Measurements from ENCODE around the gene FA2H.
A peak's percentile ranks its signal among the peaks of the same experiment; 100 is the strongest.
"Not testable (repeated sequence)": the region's sequence is repeated elsewhere in the genome, so short reads cannot be mapped to it uniquely, and the experiment has no call there.

Gene FA2H

DNA sequence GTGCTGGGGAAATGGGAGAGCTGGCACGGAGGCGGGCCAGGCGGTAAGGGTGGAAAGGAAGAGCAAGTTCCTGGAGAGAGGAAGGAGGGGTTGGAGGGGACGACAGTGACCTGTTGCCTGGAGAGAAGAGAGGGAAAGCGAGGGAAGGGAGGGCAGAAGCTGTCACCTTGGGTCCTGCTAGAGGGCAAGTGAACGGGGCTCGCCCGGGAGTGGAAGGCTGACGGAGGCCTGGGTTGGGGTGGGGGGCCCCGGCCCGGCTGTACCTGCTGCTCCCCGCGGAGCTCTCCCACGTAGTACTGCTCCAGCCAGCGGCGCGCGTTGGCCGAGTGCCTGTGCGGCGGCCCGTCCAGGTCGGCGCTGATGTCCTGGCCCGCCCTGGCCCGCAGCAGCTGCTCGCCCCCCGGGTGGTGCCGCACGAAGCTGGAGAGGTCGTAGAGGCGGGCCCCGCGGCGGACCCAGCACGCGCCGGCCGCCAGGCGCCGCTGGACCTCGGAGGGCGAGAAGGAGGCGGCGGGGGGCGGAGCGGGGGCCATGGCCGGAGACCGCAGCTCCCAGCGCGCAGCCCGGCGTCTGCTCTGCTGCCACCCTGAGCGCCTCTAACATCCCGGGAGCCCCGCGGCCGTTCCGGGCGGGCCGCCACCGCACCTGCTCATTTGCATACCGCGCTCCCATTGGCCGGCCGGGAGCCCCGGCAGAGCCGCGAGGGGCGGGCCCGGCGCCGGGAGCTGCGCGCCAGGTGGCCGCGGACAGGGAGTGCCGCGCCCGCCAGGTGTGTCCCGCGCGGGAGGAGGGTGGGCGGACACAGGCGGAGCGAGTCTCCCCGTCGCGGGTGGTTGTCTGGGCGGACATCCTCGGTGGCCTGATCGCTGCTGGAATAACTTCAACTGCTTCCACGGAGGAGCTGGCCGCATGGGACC, at the start of gene FA2H:
FA2H (minus strand) TSS at position 598 of the 917 bp plus-strand sequence; CDS start at position 533, 65 bp downstream.
- Histone ChIP-seq H3K27me3 (ENCODE audit: low read depth, low read length) (peaks cover 7% of the 10 kb centered on the region), H3K9me3 (ENCODE audit: control insufficient read depth in 1 of 2, low read length in 2 of 2) (no peaks in the 10 kb centered on the region), H3K4me1 (ENCODE audit: control insufficient read depth in 1 of 2, insufficient read depth in 2 of 2, low read length in 2 of 2) (peaks cover 0 to 15% of the 10 kb centered on the region in 2 donors), H3K36me3 (ENCODE audit: control insufficient read depth in 1 of 2, insufficient read depth in 2 of 2, low read length in 2 of 2) (no peaks in the 10 kb centered on the region), H3K4me3 (ENCODE audit: low read depth in 1 of 2, low read length in 2 of 2) (peak within 1 kb of the TSS; percentile 53 to 65), H3K27ac (ENCODE audit: low read length) (peak within 1 kb of the TSS; percentile 0)

DNA sequence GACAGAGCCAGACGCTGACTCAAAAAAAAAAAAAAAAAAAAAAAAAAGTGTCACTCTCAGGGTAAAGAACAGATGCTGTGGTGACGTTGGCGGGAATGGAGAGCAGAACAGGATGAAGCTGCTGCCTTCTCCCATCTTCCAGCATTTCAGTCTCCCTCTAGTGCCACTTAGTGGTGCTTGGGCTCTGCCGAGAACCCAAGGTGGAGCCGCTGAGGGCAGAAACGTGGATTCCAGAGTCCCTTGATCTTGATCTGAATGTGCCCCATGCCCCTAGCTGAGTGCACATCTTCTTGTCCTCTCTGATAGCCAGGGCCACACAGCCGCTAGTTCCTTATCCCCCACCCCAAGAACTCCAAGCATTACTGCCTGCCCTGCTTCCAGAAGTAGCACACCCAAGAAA, 43.2 kb upstream of the FA2H start:
- no peak overlapping the region for H3K27ac ChIP-seq (ENCODE audit: low read length)
- H3K4me3 ChIP-seq (ENCODE audit: low read depth in 1 of 2, low read length in 2 of 2) = no peak overlapping the region
- H3K4me1 ChIP-seq (ENCODE audit: control insufficient read depth in 1 of 2, insufficient read depth in 2 of 2, low read length in 2 of 2) = peaks cover 0 to 6% of the 10 kb centered on the region in 2 donors
- H3K9me3 ChIP-seq (ENCODE audit: control insufficient read depth in 1 of 2, low read length in 2 of 2) = no peaks in the 10 kb centered on the region
- no peaks in the 10 kb centered on the region for H3K36me3 ChIP-seq (ENCODE audit: control insufficient read depth in 1 of 2, insufficient read depth in 2 of 2, low read length in 2 of 2)
- no peaks in the 10 kb centered on the region for H3K27me3 ChIP-seq (ENCODE audit: low read depth, low read length)

DNA sequence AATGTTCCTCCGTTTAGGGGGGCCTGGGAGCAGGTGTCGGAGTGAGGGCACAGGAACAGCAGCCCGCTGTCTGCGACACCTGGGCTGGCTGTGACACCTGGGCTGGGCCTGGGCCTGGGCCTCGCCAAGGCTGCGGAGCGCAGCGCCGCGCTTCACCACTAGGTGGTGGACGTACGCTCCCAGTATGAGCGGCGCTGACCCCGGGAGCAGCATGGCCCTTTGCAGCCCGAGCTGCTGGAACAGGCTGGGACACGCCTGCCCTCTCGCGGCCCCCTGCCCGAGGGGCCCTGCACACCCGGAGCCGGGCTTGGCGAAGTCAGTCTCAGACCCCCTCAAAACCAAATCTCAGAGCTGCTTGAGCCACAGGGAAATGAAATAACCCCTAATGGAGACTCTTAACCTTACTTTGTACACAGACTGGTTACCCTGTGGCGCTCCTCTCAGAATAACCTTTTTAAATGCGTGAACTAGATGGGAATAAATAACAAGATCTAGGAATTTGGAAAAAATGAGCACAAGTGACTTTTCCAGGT, 38.6 kb upstream of the FA2H start:
- no peaks in the 10 kb centered on the region for H3K36me3 ChIP-seq (ENCODE audit: control insufficient read depth in 1 of 2, insufficient read depth in 2 of 2, low read length in 2 of 2)
- H3K27ac ChIP-seq (ENCODE audit: low read length) = no peak overlapping the region
- H3K4me3 ChIP-seq (ENCODE audit: low read depth in 1 of 2, low read length in 2 of 2) = peak overlapping the region in 1 of 2 donors; percentile 22
- no peaks in the 10 kb centered on the region for H3K9me3 ChIP-seq (ENCODE audit: control insufficient read depth in 1 of 2, low read length in 2 of 2)
- H3K4me1 ChIP-seq (ENCODE audit: control insufficient read depth in 1 of 2, insufficient read depth in 2 of 2, low read length in 2 of 2) = peaks cover 0 to 6% of the 10 kb centered on the region in 2 donors
- H3K27me3 ChIP-seq (ENCODE audit: low read depth, low read length) = no peaks in the 10 kb centered on the region

- Histone ChIP-seq H3K4me1 (ENCODE audit: control insufficient read depth in 1 of 2, insufficient read depth in 2 of 2, low read length in 2 of 2) (peaks cover 0 to 6% of the 10 kb centered on the region in 2 donors), H3K27me3 (ENCODE audit: low read depth, low read length) (no peaks in the 10 kb centered on the region), H3K9me3 (ENCODE audit: control insufficient read depth in 1 of 2, low read length in 2 of 2) (no peaks in the 10 kb centered on the region), H3K36me3 (ENCODE audit: control insufficient read depth in 1 of 2, insufficient read depth in 2 of 2, low read length in 2 of 2) (no peaks in the 10 kb centered on the region), H3K4me3 (ENCODE audit: low read depth in 1 of 2, low read length in 2 of 2) (no peak overlapping the region), H3K27ac (ENCODE audit: low read length) (no peak overlapping the region)
Observed at GRCh38 chr16:74811911-74812310, 37.3 kb upstream of the FA2H start.

- not testable (repeated sequence) for H3K27me3 ChIP-seq (ENCODE audit: low read depth, low read length); H3K9me3 ChIP-seq (ENCODE audit: control insufficient read depth in 1 of 2, low read length in 2 of 2); H3K4me1 ChIP-seq (ENCODE audit: control insufficient read depth in 1 of 2, insufficient read depth in 2 of 2, low read length in 2 of 2); H3K36me3 ChIP-seq (ENCODE audit: control insufficient read depth in 1 of 2, insufficient read depth in 2 of 2, low read length in 2 of 2); H3K27ac ChIP-seq (ENCODE audit: low read length); H3K4me3 ChIP-seq (ENCODE audit: low read depth in 1 of 2, low read length in 2 of 2)
Observed at GRCh38 chr16:74811216-74811615, 36.6 kb upstream of the FA2H start.

DNA sequence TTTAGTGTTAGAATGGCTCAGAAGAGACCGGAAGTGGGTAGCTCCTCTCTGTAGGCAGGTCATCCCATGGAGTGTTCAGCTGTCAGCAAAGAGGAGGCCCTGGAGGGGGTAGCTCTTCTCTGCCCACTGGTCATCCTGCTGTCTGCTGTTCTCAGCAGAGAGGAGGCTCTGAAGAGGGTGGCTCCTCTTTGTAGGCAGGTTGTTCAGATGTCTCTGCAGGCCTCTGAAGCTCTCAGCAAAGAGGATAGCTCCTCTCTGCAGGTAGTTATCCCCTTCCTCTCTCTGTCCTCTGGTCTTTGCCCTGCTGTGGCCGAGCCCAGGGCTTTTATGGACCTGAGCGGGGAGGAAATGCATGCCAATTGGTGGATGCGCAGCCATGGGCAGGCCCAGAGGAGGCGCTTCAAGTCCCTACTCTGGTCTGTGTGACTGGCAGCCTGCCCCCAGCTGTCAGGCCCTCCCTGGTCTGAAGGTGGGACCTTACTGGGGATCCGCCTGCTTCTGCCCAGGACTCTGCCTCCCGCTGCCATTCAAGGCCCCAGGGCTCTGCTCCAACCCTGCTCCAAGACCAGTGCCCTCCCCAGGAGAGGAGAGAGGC, 32.5 kb upstream of the FA2H start:
- H3K36me3 ChIP-seq (ENCODE audit: control insufficient read depth in 1 of 2, insufficient read depth in 2 of 2, low read length in 2 of 2) = no peaks in the 10 kb centered on the region
- H3K27ac ChIP-seq (ENCODE audit: low read length) = no peak overlapping the region
- H3K9me3 ChIP-seq (ENCODE audit: control insufficient read depth in 1 of 2, low read length in 2 of 2) = no peaks in the 10 kb centered on the region
- no peaks in the 10 kb centered on the region for H3K4me1 ChIP-seq (ENCODE audit: control insufficient read depth in 1 of 2, insufficient read depth in 2 of 2, low read length in 2 of 2)
- H3K27me3 ChIP-seq (ENCODE audit: low read depth, low read length) = no peaks in the 10 kb centered on the region
- no peak overlapping the region for H3K4me3 ChIP-seq (ENCODE audit: low read depth in 1 of 2, low read length in 2 of 2)

GRCh38 chr16:74800216-74800871, 25.7 kb upstream of the FA2H start:
- Histone ChIP-seq H3K27me3 (ENCODE audit: low read depth, low read length) (no peaks in the 10 kb centered on the region), H3K4me3 (ENCODE audit: low read depth in 1 of 2, low read length in 2 of 2) (no peak overlapping the region)

GRCh38 chr16:74797414-74797813, 22.8 kb upstream of the FA2H start:
- Histone ChIP-seq H3K27me3 (ENCODE audit: low read depth, low read length) (no peaks in the 10 kb centered on the region), H3K9me3 (ENCODE audit: control insufficient read depth in 1 of 2, low read length in 2 of 2) (peaks cover 4 to 5% of the 10 kb centered on the region in 2 donors), H3K4me1 (ENCODE audit: control insufficient read depth in 1 of 2, insufficient read depth in 2 of 2, low read length in 2 of 2) (no peaks in the 10 kb centered on the region), H3K36me3 (ENCODE audit: control insufficient read depth in 1 of 2, insufficient read depth in 2 of 2, low read length in 2 of 2) (no peaks in the 10 kb centered on the region), H3K4me3 (ENCODE audit: low read depth in 1 of 2, low read length in 2 of 2) (no peak overlapping the region), H3K27ac (ENCODE audit: low read length) (no peak overlapping the region)

More at GRCh38 chr16:74800216-74800871, 25.7 kb upstream of the FA2H start:
- no peaks in the 10 kb centered on the region for H3K36me3 ChIP-seq (ENCODE audit: control insufficient read depth in 1 of 2, insufficient read depth in 2 of 2, low read length in 2 of 2)
- H3K27ac ChIP-seq (ENCODE audit: low read length) = no peak overlapping the region
- H3K9me3 ChIP-seq (ENCODE audit: control insufficient read depth in 1 of 2, low read length in 2 of 2) = peaks cover 4 to 5% of the 10 kb centered on the region in 2 donors
- no peaks in the 10 kb centered on the region for H3K4me1 ChIP-seq (ENCODE audit: control insufficient read depth in 1 of 2, insufficient read depth in 2 of 2, low read length in 2 of 2)

DNA sequence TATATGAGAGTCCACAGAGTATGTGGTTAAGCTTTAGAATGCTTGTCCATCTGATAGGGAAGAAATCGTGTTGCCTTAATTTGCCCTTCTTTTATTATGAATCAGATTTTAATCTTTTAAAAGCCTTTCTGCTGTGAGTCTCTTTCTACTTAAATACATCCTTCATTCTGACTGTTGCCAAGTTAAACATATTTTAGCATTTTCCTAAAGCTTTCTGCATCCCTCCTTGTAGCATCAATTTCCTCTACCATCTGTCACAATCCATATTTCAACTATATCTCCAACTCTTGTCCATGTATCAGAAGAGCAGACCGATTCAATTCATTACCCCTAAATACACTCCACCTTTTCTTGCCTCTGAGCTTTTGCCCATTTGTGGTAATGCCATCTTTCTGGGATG, 20.5 kb upstream of the FA2H start:
- H3K4me1 ChIP-seq (ENCODE audit: control insufficient read depth in 1 of 2, insufficient read depth in 2 of 2, low read length in 2 of 2) = no peaks in the 10 kb centered on the region
- no peak overlapping the region for H3K4me3 ChIP-seq (ENCODE audit: low read depth in 1 of 2, low read length in 2 of 2)
- H3K36me3 ChIP-seq (ENCODE audit: control insufficient read depth in 1 of 2, insufficient read depth in 2 of 2, low read length in 2 of 2) = no peaks in the 10 kb centered on the region
- no peak overlapping the region for H3K27ac ChIP-seq (ENCODE audit: low read length)
- H3K27me3 ChIP-seq (ENCODE audit: low read depth, low read length) = no peaks in the 10 kb centered on the region
- no peaks in the 10 kb centered on the region for H3K9me3 ChIP-seq (ENCODE audit: control insufficient read depth in 1 of 2, low read length in 2 of 2)

DNA sequence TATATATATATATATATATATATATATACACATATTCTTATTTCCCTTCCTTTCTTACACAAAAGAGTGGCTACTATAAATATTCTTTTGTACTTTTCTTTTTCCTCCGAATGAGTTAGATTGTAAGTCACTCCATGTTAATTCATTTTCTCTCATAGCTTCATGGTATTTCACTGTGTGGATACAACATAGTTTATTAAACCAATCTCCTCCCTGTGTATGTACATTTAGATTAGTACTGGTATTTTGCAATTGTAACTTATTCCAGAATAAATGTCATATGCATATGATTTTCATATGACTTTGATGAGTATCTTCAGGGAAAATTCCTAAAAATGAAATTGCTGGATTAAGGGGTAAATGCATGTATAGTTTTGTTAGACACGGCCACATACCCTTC, 20.0 kb upstream of the FA2H start:
- no peaks in the 10 kb centered on the region for H3K4me1 ChIP-seq (ENCODE audit: control insufficient read depth in 1 of 2, insufficient read depth in 2 of 2, low read length in 2 of 2)
- H3K27me3 ChIP-seq (ENCODE audit: low read depth, low read length) = no peaks in the 10 kb centered on the region
- H3K4me3 ChIP-seq (ENCODE audit: low read depth in 1 of 2, low read length in 2 of 2) = no peak overlapping the region
- H3K9me3 ChIP-seq (ENCODE audit: control insufficient read depth in 1 of 2, low read length in 2 of 2) = no peaks in the 10 kb centered on the region
- H3K36me3 ChIP-seq (ENCODE audit: control insufficient read depth in 1 of 2, insufficient read depth in 2 of 2, low read length in 2 of 2) = no peaks in the 10 kb centered on the region
- H3K27ac ChIP-seq (ENCODE audit: low read length) = no peak overlapping the region

- Histone ChIP-seq H3K27ac (ENCODE audit: low read length) (no peak overlapping the region), H3K4me1 (ENCODE audit: control insufficient read depth in 1 of 2, insufficient read depth in 2 of 2, low read length in 2 of 2) (no peaks in the 10 kb centered on the region), H3K36me3 (ENCODE audit: control insufficient read depth in 1 of 2, insufficient read depth in 2 of 2, low read length in 2 of 2) (no peaks in the 10 kb centered on the region), H3K4me3 (ENCODE audit: low read depth in 1 of 2, low read length in 2 of 2) (no peak overlapping the region), H3K9me3 (ENCODE audit: control insufficient read depth in 1 of 2, low read length in 2 of 2) (no peaks in the 10 kb centered on the region), H3K27me3 (ENCODE audit: low read depth, low read length) (no peaks in the 10 kb centered on the region)
Observed at GRCh38 chr16:74793571-74793970, 19.0 kb upstream of the FA2H start.
